Upper lobe of right lung (tissue), 1 donor: ENCODE measurements around the gene CYP2C9. TPM values are rescaled to one million over a fixed set of nuclear protein-coding genes. Genes with fewer than 3 reads are reported as not detected.
A peak's percentile ranks its signal among the peaks of the same experiment; 100 is the strongest.

Experiments
- ATAC-seq: fragments of 200-7000 bp; cut with Tn5 transposase; one replicate; pipeline ENCODE4 v1.9.1; 2020; ENCODE audit warnings: mild to moderate bottlenecking, moderate library complexity
- DNase-seq: peaks from one replicate; pipeline ENCODE4 v3.0.0-alpha.2; 2020
- H3K27ac ChIP-seq: fragments of 200-600 bp; one replicate; pipeline ENCODE4 v1.8.0; 2022
- H3K27me3 ChIP-seq: fragments of 200-600 bp; one replicate; pipeline ENCODE4 v1.8.0; 2022; ENCODE audit warnings: mild to moderate bottlenecking
- H3K36me3 ChIP-seq: fragments of 200-600 bp; one replicate; pipeline ENCODE4 v1.8.0; 2022
- H3K4me1 ChIP-seq: fragments of 200-600 bp; one replicate; pipeline ENCODE4 v1.8.0; 2022
- H3K4me3 ChIP-seq: fragments of 200-600 bp; one replicate; pipeline ENCODE4 v1.8.0; 2022; ENCODE audit warnings: mild to moderate bottlenecking
- H3K9me3 ChIP-seq: fragments of 200-600 bp; one replicate; pipeline ENCODE4 v1.8.0; 2022
- CTCF ChIP-seq: fragments of 200-600 bp; IDR thresholded peaks from one replicate; pipeline ENCODE4 v1.8.0; 2022; ENCODE audit warnings: antibody characterized with exemption
- intact Hi-C: fragments of 100-400 bp; cut with DNase I; formaldehyde crosslinking; loops from one replicate; pipeline ENCODE4 v1.11.0; 2022
- total RNA-seq: library from RNA; stranded (reverse); fragmentation: NEBNext Ultra II Directional; extraction: Animal tissue kit (Norgen Biotek cat#: 25700); gene quantifications from one replicate; pipeline ENCODE4 v1.2.1, GENCODE V29; 2021
- donor health status: DM: no; HTN: yes; CAD: no; lungs with severe emphysema.

CYP2C9 gene
- total RNA-seq, 1 donor from 2014 or later, result 0.20 TPM

- intact Hi-C loops, result no loop called here
- TF ChIP-seq CTCF, result no peak
- no peak for DNase-seq
- Histone ChIP-seq H3K4me1 (no peaks in the 10 kb centered on the region), H3K9me3 (no peaks in the 10 kb centered on the region), H3K4me3 (no peak overlapping the region), H3K27me3 (no peaks in the 10 kb centered on the region), H3K36me3 (no peaks in the 10 kb centered on the region), H3K27ac (no peak overlapping the region)
- peak; percentile 67 for ATAC-seq
Observed at GRCh38 chr10:95035332-95036295, 97.2 kb downstream of the CYP2C9 start.

GRCh38 chr10:95039281-95039680, 100.8 kb downstream of the CYP2C9 start:
- ATAC-seq, result no peak
- intact Hi-C loops, result no loop called here
- DNase-seq, result no peak
- H3K4me3 ChIP-seq, result no peak overlapping the region
- TF ChIP-seq CTCF, result no peak
- no peak overlapping the region for H3K27ac ChIP-seq
- H3K9me3 ChIP-seq, result no peaks in the 10 kb centered on the region
- no peaks in the 10 kb centered on the region for H3K36me3 ChIP-seq
- no peaks in the 10 kb centered on the region for H3K4me1 ChIP-seq
- H3K27me3 ChIP-seq, result no peaks in the 10 kb centered on the region

Other genes with a start within 250 kb of the CYP2C9 start
- not detected for gene CYP2C19, start 176.0 kb upstream of the CYP2C9 start, total RNA-seq
- gene CYP2C8, start 130.8 kb downstream of the CYP2C9 start, total RNA-seq, result 0.46 TPM